HG02884 (cell line): ENCODE measurements around the gene RANBP17.
A peak's percentile ranks its signal among the peaks of the same experiment; 100 is the strongest.

Experiments used
- ATAC-seq: cut with Tn5 transposase; IDR thresholded peaks from one replicate; pipeline ENCODE4 v1.9.1; 2021; ENCODE audit warnings: mild to moderate bottlenecking, moderate library complexity; ENCODE audit not compliant: unreplicated experiment

RANBP17 gene

DNA sequence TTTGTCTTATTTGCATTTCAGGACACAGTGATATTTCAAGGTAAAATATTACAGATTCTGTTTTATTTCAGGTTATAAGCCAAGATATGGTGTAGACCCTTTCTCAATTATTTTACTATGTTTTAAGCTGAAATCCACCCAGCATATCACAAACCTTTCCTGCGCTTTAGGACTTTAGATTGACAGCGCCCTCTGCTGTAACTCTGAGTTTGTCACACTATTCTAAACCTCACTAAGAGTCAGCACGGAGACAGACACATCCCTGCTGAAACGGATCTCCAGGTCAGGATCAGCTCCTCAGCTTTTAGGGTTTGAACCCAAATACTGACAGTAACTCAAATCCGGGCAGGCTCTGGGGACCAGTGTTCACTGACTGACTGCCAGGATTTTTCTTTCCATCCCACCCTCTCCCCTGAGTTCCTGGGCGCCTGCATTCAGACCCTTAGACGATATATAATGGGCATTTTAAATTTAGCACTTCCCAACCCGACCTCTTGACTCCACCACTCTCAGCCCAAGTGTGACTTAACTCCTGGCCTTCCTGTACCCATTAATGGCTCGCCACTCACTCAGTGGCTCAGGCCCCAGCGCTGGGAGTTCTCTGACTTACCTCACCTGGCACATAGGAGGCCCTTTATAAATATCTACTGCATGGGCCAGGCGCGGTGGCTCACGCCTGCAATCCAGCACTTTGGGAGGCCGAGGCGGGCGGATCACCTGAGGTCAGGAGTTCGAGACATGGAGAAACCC lies 480.7 kb downstream of the RANBP17 start:
- peak; percentile 86 for ATAC-seq

DNA sequence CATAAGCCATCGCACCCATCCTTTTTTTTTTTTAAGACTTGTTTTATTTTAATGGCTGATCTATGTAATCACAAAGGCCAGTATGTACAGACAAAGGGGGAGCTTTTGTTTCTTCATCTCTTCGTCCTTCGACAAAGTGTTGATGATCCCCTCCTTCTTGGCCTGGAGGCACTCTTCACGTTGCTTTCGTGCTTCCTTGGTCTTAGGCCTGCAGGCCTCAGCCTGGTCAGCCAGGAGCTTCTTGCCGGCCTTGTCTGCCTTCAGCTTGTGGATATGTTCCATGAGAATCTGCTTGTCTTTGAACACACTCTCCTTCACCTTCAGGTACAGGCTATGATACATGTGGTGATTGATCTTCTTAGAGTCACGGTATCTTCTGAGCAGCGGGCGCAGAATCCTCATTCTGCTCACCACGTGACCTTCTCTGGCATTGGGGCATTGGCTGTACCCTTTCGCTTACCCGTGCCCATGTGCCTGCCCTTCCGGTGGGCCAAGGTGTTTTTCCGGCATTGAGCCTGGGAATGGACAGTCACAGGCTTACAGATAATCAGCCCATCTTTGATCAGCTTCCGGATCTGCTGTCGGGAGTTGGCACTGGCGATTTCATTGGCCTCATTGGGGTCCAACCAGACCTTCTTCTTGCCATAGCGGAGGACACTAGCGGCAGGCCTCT lies 483.3 kb downstream of the RANBP17 start:
- no peak for ATAC-seq
